IPS-15b (cell line): ENCODE data around the gene SULT2B1.

Experiments used
- H3K27me3 ChIP-seq: one replicate; pipeline ENCODE4 v1.6.1; 2013; ENCODE audit warnings: low read length; ENCODE audit not compliant: control insufficient read depth, insufficient read depth
- H3K36me3 ChIP-seq: one replicate; pipeline ENCODE4 v1.6.1; 2013; ENCODE audit warnings: low read length; ENCODE audit not compliant: control insufficient read depth, insufficient read depth
- H3K4me1 ChIP-seq: one replicate; pipeline ENCODE4 v1.6.1; 2013; ENCODE audit warnings: mild to moderate bottlenecking, low read length; ENCODE audit not compliant: control insufficient read depth, insufficient read depth
- H3K4me3 ChIP-seq: one replicate; pipeline ENCODE4 v1.5.1; 2013; ENCODE audit warnings: low read depth, low read length
- H3K9ac ChIP-seq: one replicate; pipeline ENCODE4 v1.6.1; 2013; ENCODE audit warnings: low read depth, mild to moderate bottlenecking, low read length
- H3K9me3 ChIP-seq: one replicate; pipeline ENCODE4 v1.6.1; 2013; ENCODE audit warnings: mild to moderate bottlenecking, low read length; ENCODE audit not compliant: control insufficient read depth, insufficient read depth

Gene SULT2B1

DNA sequence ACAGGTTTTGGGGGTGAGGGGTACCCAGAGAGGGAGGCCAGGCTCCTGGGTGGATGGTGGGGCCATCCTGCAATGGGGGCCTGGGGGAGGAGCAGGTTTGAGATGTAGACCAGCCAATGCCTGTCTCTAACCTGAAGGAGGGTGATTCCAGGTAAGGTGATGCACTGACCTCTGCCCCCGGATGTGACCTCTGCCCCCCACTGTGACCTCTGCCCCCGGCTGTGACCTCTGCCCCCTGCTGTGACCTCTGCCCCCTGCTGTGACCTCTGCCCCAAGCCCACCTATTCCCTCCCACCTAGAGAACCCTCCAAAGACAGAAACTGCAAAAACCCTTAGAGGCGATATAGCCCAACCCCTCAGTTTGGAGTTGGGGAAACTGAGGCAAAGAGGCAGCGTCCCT lies 44.3 kb downstream of the SULT2B1 start:
- H3K9me3 ChIP-seq = no peaks in the 10 kb centered on the region
- no peaks in the 10 kb centered on the region for H3K27me3 ChIP-seq
- H3K4me3 ChIP-seq = no peak overlapping the region
- H3K9ac ChIP-seq = no peak overlapping the region
- no peaks in the 10 kb centered on the region for H3K4me1 ChIP-seq
- peaks cover 4% of the 10 kb centered on the region for H3K36me3 ChIP-seq

DNA sequence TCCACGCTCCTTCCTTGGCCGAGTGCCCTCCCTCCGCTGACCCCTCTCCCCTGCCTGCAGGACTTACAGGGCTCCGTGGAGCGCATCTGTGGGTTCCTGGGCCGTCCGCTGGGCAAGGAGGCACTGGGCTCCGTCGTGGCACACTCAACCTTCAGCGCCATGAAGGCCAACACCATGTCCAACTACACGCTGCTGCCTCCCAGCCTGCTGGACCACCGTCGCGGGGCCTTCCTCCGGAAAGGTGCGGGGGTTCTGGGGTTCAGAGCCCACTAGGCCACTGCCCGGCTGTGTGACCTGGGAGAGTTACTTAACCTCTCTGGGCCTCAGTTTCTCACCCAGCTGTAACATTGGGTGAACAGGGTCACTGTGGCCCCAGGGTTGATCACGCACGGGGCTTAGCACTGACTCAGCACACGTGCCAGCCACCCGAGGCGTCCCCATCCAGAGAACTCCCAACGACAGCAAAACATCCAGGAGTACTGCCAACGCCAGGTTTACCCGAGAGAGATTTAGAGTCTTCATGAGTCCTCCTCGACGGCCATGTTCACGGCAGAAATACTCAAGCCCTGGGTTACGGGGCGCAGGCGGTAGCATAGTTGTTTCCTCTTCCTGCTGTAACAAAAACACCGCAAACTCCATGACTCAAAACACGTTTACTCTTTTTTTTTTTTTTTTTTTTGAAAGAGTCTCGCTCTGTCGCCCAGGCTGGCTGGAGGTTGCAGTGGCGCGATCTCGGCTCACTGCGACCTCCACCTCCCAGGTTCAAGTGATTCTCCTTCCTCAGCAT lies 44.9 kb downstream of the SULT2B1 start:
- no peak overlapping the region for H3K9ac ChIP-seq
- no peaks in the 10 kb centered on the region for H3K9me3 ChIP-seq
- H3K27me3 ChIP-seq = no peaks in the 10 kb centered on the region
- no peaks in the 10 kb centered on the region for H3K4me1 ChIP-seq
- H3K36me3 ChIP-seq = peaks cover 4% of the 10 kb centered on the region
- H3K4me3 ChIP-seq = no peak overlapping the region

DNA sequence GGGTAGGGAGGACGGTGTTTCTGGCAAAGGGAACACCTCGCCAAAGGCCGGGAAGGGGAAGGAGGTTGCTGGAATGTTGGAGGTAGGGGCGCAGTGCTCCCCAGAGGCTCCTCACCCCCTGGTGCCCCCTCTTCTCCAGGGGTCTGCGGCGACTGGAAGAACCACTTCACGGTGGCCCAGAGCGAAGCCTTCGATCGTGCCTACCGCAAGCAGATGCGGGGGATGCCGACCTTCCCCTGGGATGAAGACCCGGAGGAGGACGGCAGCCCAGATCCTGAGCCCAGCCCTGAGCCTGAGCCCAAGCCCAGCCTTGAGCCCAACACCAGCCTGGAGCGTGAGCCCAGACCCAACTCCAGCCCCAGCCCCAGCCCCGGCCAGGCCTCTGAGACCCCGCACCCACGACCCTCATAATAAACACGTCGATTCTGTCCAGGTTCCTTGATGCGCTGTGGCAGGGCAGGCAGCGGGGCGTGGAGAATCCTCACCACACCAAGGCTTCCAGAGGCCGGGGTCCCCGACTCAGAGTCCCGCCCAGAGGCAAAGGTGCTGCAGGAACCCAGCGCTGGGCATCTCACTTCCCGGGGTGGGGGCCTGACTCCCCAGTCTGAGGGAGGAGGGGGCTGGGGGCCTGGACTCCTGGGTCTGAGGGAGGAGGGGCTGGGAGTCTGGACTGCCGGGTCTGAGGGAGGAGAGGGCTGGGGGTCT lies 47.2 kb downstream of the SULT2B1 start:
- peaks cover 4% of the 10 kb centered on the region for H3K36me3 ChIP-seq
- no peaks in the 10 kb centered on the region for H3K27me3 ChIP-seq
- no peak overlapping the region for H3K4me3 ChIP-seq
- no peak overlapping the region for H3K9ac ChIP-seq
- no peaks in the 10 kb centered on the region for H3K9me3 ChIP-seq
- H3K4me1 ChIP-seq = no peaks in the 10 kb centered on the region

DNA sequence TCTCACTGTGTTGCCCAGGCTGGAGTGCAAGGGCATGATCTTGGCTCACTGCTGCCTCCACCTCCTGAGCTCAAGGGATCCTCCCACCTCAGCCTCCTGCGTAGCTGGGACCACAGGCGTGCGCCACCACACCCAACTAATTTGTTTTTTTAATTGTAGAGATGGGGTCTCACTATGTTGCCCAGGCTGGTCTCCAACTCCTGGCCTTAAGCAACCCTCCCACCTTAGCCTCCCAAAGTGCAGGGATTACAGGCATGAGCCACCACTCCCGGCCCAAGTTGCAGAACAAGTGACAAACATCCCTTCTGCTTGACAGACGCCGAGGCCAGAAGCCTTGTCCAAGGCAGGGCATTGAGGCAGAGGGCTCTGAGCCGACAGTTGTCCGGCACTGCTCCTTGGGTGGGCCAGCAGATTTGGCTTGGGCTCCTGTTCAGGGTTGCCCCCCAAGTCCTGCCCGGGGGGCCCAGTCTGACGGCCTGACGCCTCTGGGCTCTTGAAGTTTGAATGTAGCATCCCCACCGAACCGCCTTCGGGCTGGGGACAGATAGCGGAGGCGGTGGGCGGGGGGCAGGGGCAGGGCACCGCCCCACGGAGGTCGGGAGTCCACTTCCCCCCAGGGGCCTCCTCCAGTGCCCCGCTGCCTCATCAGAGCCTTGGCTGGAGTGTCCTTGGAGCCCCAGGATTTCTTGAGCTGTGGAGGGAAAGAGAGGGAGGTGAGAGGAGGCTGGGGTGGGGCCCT lies 48.9 kb downstream of the SULT2B1 start:
- Histone ChIP-seq H3K27me3 (no peaks in the 10 kb centered on the region), H3K9me3 (no peaks in the 10 kb centered on the region), H3K4me3 (no peak overlapping the region), H3K36me3 (peaks cover 4% of the 10 kb centered on the region), H3K4me1 (no peaks in the 10 kb centered on the region), H3K9ac (no peak overlapping the region)

DNA sequence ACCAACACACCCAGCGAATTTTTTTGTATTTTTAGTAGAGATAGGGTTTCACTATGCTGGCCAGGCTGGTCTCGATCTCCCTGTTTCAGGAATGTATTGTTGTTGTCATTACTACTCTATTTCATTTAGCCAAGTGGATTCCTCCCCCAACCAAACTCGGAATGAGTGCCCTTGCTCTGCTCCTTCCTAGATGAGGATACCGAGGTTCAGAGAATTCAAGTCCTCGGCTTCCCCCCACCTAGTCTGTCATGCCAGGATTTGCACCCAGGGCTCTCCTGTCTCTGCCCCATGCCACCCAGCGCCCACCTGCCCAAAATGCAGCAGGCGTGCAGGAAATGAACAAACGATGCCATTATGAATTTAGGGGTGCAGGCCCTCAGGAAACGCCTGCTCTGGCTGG lies 51.0 kb downstream of the SULT2B1 start:
- Histone ChIP-seq H3K4me3 (no peak overlapping the region), H3K9ac (no peak overlapping the region), H3K36me3 (peaks cover 4% of the 10 kb centered on the region), H3K27me3 (no peaks in the 10 kb centered on the region), H3K4me1 (no peaks in the 10 kb centered on the region), H3K9me3 (no peaks in the 10 kb centered on the region)

DNA sequence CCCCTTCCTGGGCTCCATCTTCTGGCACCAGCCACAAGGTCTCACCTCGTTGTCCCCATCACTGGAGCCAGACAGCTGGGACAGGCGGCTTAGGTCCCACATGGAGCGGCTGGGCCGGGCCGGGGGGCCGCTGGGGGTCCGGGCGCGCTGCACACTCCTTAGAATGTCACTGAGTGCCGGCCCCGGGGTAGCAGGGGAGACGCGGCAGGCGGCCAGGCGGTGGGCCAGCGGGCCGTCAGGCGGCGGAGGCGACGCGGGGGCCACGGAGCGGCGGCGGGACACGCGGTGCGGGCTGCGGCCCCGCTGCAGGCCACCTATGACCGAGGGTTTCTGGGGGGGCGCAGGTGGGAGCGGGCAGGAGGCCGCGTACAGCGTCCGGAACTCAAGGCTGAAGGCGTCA lies 51.5 kb downstream of the SULT2B1 start:
- Histone ChIP-seq H3K4me1 (no peaks in the 10 kb centered on the region), H3K4me3 (no peak overlapping the region), H3K27me3 (no peaks in the 10 kb centered on the region), H3K36me3 (peaks cover 4% of the 10 kb centered on the region), H3K9me3 (no peaks in the 10 kb centered on the region), H3K9ac (no peak overlapping the region)

DNA sequence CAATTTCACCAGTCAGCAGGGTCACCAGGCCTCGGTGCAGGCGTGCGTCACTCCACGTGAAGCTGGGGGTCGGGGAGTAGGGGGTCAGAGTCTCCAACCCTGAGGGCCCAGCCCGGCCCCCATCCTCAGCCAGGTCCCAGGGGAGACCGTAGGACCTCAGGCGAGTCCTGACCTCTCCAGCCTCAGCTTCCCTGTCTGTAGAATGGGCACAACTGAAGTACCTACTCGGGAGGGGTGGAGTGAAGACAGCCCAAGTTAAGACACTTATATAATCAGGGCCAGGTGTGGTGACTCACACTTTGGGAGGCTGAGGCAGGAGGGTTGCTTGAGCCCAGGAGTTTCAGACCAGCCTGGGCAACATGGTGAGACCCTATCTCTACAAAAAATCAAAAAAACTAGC lies 51.9 kb downstream of the SULT2B1 start:
- Histone ChIP-seq H3K9me3 (no peaks in the 10 kb centered on the region), H3K4me3 (no peak overlapping the region), H3K9ac (no peak overlapping the region), H3K27me3 (no peaks in the 10 kb centered on the region), H3K36me3 (peaks cover 4% of the 10 kb centered on the region), H3K4me1 (no peaks in the 10 kb centered on the region)

DNA sequence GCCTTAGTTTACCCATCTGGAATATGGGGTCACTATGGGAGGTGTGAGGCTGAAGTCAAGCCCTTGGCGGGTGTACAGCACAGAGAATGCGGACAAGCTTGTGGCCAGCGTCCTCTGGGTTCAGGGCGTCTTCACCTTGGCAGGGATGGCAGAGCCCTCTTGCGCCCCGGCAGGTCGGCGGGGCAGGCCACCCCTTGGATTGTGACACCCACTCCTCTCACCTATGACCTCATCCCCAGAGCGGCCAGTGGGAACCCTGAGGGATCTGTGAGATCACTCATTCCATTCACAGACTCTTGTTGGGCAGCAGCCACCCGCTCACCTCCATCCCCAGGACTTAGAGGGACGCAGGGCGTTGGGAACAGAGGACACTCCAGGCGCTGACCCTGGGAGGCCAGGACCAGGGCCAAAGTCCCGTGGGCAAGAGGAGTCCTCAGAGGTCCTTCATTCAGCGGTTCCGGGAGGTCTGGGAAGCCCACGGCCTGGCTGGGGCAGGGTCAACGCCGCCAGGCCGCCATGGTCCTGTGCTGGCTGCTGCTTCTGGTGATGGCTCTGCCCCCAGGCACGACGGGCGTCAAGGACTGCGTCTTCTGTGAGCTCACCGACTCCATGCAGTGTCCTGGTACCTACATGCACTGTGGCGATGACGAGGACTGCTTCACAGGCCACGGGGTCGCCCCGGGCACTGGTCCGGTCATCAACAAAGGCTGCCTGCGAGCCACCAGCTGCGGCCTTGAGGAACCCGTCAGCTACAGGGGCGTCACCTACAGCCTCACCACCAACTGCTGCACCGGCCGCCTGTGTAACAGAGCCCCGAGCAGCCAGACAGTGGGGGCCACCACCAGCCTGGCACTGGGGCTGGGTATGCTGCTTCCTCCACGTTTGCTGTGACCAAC lies 54.7 kb downstream of the SULT2B1 start, which contains the start of gene SPACA4:
TSS of gene SPACA4 (plus strand) at position 280 of the 896 bp plus-strand sequence. CDS start at position 517, 237 bp downstream.
- H3K27me3 ChIP-seq = no peaks in the 10 kb centered on the region
- no peak within 1 kb of the TSS for H3K9ac ChIP-seq
- H3K9me3 ChIP-seq = no peaks in the 10 kb centered on the region
- H3K36me3 ChIP-seq = peaks cover under 1% of the 10 kb centered on the region
- H3K4me3 ChIP-seq = no peak within 1 kb of the TSS
- H3K4me1 ChIP-seq = no peaks in the 10 kb centered on the region

DNA sequence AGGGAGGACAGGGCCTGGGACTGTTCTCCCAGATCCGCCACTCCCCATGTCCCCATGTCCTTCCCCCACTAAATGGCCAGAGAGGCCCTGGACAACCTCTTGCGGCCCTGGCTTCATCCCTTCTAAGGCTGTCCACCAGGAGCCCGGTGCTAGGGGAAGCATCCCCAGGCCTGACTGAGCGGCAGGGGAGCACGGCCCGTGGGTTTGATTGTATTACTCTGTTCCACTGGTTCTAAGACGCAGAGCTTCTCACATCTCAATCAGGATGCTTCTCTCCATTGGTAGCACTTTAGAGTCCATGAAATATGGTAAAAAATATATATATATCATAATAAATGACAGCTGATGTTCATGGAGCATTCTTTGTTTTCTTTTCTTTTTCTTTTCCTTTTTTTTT lies 55.4 kb downstream of the SULT2B1 start:
- H3K27me3 ChIP-seq = no peaks in the 10 kb centered on the region
- H3K9me3 ChIP-seq = no peaks in the 10 kb centered on the region
- no peak overlapping the region for H3K9ac ChIP-seq
- peaks cover 3% of the 10 kb centered on the region for H3K36me3 ChIP-seq
- no peaks in the 10 kb centered on the region for H3K4me1 ChIP-seq
- H3K4me3 ChIP-seq = no peak overlapping the region

DNA sequence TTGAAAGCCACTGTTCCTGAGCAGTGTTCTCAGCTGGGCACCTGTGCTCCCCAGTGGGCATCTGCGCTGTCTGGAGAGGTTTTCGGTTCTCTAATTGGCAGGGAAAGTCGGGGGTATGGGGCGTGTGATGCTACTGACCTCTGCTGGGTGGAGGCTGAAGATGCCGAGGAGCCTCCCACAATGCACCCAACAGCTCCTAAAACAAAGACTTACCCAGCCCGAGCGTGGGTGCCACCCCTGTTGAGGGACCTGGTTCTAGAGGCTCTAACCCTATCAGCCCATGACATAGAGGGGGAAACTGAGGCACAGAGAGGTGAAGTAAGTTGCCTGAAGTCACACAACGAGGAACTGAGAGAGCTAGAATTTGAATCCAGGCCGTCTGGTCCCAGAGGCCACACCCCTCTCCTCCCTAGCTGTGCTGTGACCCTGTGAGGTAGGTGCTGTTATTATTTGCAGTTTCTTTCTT lies 56.9 kb downstream of the SULT2B1 start:
- Histone ChIP-seq H3K9ac (no peak overlapping the region), H3K27me3 (no peaks in the 10 kb centered on the region), H3K4me3 (no peak overlapping the region), H3K4me1 (peaks cover 5% of the 10 kb centered on the region), H3K36me3 (peaks cover 10% of the 10 kb centered on the region), H3K9me3 (no peaks in the 10 kb centered on the region)

DNA sequence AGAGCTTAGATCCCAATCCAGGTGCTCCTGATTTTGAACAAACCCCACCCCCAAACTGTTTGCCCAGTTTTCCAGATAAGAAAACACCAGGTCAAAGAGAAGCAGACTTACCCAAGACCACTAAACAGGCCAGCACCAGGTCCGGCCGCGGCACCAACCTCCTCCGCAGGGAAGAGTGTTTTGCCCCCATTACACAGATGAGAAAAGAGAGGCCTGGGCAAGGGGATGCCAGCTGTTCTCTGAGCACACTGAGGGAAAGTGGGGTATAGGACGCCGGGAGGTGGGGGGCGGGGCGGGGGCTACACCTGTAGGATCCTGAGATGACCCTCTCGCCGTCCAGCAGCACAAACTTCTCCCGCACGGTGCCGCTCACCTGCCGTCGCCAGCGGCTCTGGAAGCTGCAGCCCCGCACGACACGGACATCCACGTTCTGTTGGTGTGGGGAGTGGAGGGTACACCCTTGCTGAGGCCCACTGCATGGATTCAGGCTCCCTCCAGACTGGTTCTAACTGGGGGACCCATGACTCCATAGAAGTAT lies 57.7 kb downstream of the SULT2B1 start:
- Histone ChIP-seq H3K36me3 (peaks cover 10% of the 10 kb centered on the region), H3K9ac (no peak overlapping the region), H3K4me1 (peaks cover 10% of the 10 kb centered on the region), H3K27me3 (no peaks in the 10 kb centered on the region), H3K9me3 (no peaks in the 10 kb centered on the region), H3K4me3 (no peak overlapping the region)
